Activated T-helper 1 cell treated with anti-CD3 and anti-CD28 coated beads, Interleukin-12 subunit alpha, Interleukin-12 subunit beta, Interleukin-2, Interleukin-4 antibody, amounts not matched to agents 30 ng/mL and 10 ng/mL and 1 ng/mL, durations not matched to agents 14 hours and 24 hours and 36 hours (primary cell): ENCODE results near the gene ARHGAP10. TPM values are rescaled to one million over a fixed set of nuclear protein-coding genes. Genes with fewer than 3 reads are reported as not detected.

Source experiments
- DNase-seq: peaks from one replicate; pipeline ENCODE4 v3.0.0; 2021; ENCODE audit warnings: low spot score
- H3K27ac Mint-ChIP-seq: one replicate; pipeline ENCODE4 v1.8.0; 2021; ENCODE audit warnings: mild to moderate bottlenecking, mixed read lengths
- H3K27me3 Mint-ChIP-seq: one replicate; pipeline ENCODE4 v1.8.0; 2022; ENCODE audit warnings: mild to moderate bottlenecking, moderate library complexity, mixed read lengths; ENCODE audit not compliant: insufficient read depth
- H3K36me3 Mint-ChIP-seq: one replicate; pipeline ENCODE4 v1.8.0; 2021; ENCODE audit warnings: low read depth, mixed read lengths
- H3K4me1 Mint-ChIP-seq: one replicate; pipeline ENCODE4 v1.8.0; 2021; ENCODE audit warnings: low read depth, mixed read lengths
- H3K4me3 Mint-ChIP-seq: one replicate; pipeline ENCODE4 v1.8.0; 2021; ENCODE audit warnings: mild to moderate bottlenecking, moderate library complexity, mixed read lengths
- H3K9me3 Mint-ChIP-seq: one replicate; pipeline ENCODE4 v1.8.0; 2021; ENCODE audit warnings: mixed read lengths
- intact Hi-C: fragments of 100-400 bp; cut with micrococcal nuclease; formaldehyde crosslinking; loops from one replicate; pipeline ENCODE4 v1.15.1; 2024
- total RNA-seq: library from RNA; stranded (reverse); gene quantifications from 2 replicates; pipeline ENCODE4 v1.2.3, GENCODE V29; 2022

ARHGAP10 gene
- total RNA-seq, 1 donor from 2014 or later = 7.4 TPM

DNA sequence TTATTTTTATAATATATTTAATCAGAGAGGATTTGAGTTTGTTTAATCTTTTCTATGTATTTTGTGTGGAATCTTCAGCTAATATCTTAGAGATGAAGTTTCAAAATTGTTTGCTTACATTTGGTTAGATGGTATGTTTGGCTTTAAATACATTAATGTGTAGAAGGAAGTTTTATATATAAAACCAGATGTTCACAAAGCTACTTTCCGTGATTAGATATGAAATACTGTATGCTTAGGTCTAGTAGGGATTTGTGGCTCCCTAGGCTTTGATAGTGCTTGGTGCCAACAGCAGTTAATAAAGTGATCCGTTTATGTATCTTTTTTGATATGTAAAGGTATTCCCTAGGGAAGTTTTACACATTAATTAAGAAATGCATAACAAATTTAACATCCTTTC, 223.0 kb downstream of the ARHGAP10 start:
- Mint-ChIP-seq H3K4me1 (no peaks in the 10 kb centered on the region), H3K36me3 (peaks cover 8% of the 10 kb centered on the region), H3K9me3 (no peaks in the 10 kb centered on the region), H3K27me3 (peaks cover 2% of the 10 kb centered on the region), H3K4me3 (no peak overlapping the region), H3K27ac (no peak overlapping the region)
- intact Hi-C loops = no loop called here
- DNase-seq = no peak

DNA sequence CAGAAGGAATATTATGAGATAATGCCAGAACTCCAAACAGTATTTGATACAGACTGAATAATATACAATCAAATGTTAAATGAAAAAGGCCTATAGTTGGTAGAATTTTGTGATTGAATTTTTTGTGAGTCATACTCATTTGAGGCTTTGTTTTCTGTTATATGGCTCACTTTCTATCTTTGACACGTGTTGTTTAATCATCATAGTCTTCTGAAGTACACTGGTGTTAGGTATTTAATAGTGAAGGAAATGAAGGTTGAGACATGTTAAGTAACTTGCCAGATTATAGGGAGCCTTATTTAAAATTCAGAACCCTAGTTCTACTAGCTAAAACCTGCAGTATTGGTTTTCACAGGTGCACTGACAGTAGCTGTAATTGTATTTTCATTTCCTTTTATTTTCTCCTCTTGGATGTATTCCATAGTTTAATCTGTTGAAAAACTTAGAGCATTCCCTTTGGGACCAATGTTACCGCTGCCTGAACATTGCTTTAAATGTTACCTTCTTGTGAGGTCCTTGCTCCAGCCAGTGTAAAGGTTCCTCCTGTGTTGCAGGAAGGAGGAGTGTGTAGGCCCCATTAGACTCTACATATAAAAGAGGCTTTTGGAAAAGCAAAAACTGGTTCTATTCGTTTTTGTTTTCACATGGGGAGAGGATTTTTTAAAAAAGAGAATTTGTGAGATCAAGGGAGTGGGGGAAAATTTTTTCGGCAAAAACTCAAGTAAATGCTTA, 224.1 kb downstream of the ARHGAP10 start:
- Mint-ChIP-seq H3K4me1 (no peaks in the 10 kb centered on the region), H3K36me3 (peaks cover 8% of the 10 kb centered on the region), H3K27ac (no peak overlapping the region), H3K27me3 (peaks cover 2% of the 10 kb centered on the region), H3K9me3 (no peaks in the 10 kb centered on the region), H3K4me3 (no peak overlapping the region)
- no peak for DNase-seq
- intact Hi-C loops = no loop called here

DNA sequence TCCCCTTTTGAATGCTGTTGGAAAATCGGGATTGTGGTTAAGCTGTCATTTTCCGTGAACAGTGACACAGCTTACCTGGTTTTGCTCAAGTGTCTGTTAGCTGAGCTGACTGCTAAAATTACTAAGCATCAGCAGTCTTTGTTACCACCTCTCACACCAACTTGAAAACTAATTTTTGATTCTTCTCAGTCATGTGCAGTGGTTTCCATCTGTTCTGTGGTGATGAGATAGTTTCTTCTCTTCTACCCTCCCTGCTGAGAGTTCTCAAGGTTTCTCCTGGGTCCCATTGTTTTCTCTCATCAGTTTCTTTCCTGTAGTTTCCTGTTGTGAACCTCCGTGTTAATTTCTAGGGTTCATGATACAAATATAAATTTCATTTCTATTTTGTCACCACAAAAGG, 225.6 kb downstream of the ARHGAP10 start:
- peaks cover 4% of the 10 kb centered on the region for H3K36me3 Mint-ChIP-seq
- no peak overlapping the region for H3K4me3 Mint-ChIP-seq
- DNase-seq = no peak
- no peak overlapping the region for H3K27ac Mint-ChIP-seq
- intact Hi-C loops = no loop called here
- H3K27me3 Mint-ChIP-seq = peaks cover 2% of the 10 kb centered on the region
- no peaks in the 10 kb centered on the region for H3K9me3 Mint-ChIP-seq
- no peaks in the 10 kb centered on the region for H3K4me1 Mint-ChIP-seq

DNA sequence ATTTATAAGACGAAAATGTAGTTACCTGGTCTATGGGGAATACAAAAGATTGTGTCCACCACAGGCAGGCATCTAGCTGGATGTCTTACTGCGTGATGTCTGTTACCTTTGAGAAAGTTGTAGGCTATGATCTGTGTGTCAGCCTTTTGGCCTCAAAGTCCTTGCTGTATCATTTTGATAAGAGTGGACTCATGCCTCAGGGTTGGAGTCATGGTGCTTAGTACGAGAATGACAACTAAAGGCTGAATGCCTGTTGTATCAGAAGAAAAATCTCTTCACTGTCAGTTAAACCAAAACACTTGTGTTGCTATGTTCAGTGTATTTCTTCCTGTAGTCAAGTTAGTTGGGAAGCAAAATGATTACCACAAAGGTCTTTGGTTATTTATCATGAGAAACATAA, 226.2 kb downstream of the ARHGAP10 start:
- Mint-ChIP-seq H3K9me3 (no peaks in the 10 kb centered on the region), H3K27ac (no peak overlapping the region), H3K4me1 (no peaks in the 10 kb centered on the region), H3K36me3 (peaks cover 4% of the 10 kb centered on the region), H3K27me3 (peaks cover 2% of the 10 kb centered on the region), H3K4me3 (no peak overlapping the region)
- intact Hi-C loops = no loop called here
- DNase-seq = no peak

DNA sequence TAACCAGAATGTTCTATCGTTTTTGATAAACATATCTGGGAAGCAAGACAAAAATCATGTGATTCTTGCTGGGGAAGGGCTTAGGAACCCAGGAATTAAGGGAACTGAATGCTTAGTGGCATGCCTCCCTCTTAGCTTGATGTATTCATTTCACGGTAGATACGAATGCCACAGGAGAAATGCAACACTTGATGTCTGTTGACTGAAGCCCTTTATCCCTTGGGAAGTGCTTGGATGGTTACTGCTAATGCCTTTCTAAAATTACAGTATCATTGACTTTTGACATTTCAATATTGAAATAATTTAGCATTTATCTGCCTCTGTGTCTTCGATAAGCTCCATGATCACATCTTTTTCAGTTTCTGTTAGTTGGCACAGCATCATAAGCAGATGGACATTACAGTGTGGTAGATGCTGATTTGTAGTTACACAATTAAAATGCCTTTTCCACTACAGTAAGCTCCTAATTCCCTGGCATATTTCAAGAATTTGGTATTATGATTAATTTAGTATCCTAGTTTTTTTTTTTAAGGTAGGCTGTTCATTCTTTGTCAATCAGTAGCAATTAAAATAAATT, 226.7 kb downstream of the ARHGAP10 start:
- peaks cover 4% of the 10 kb centered on the region for H3K36me3 Mint-ChIP-seq
- no peaks in the 10 kb centered on the region for H3K4me1 Mint-ChIP-seq
- H3K27ac Mint-ChIP-seq = no peak overlapping the region
- no peak for DNase-seq
- H3K27me3 Mint-ChIP-seq = peaks cover 2% of the 10 kb centered on the region
- no peaks in the 10 kb centered on the region for H3K9me3 Mint-ChIP-seq
- no peak overlapping the region for H3K4me3 Mint-ChIP-seq
- intact Hi-C loops = no loop called here

DNA sequence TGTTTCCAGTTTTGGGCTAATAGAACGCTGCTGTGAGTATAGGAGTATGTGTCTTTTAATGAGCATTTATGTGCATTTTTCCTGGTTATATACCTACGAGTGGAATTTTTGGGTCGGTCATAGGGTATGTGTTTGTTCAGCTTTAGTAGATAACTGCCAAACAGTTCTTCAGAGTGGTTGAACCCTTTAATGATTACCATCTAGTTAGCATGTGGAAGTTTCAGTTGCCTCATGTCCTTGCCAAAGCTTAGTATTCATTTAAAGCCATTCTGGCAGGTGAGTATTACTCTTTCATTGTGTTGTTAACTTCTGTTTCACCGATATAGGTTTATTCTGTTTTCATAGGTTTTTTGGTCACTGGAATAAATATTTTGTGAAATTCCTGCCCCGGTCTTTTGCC, 229.1 kb downstream of the ARHGAP10 start:
- Mint-ChIP-seq H3K36me3 (peaks cover 1% of the 10 kb centered on the region), H3K27me3 (peaks cover 2% of the 10 kb centered on the region), H3K4me3 (no peak overlapping the region), H3K9me3 (no peaks in the 10 kb centered on the region), H3K27ac (no peak overlapping the region), H3K4me1 (no peaks in the 10 kb centered on the region)
- DNase-seq = no peak
- intact Hi-C loops = no loop called here

DNA sequence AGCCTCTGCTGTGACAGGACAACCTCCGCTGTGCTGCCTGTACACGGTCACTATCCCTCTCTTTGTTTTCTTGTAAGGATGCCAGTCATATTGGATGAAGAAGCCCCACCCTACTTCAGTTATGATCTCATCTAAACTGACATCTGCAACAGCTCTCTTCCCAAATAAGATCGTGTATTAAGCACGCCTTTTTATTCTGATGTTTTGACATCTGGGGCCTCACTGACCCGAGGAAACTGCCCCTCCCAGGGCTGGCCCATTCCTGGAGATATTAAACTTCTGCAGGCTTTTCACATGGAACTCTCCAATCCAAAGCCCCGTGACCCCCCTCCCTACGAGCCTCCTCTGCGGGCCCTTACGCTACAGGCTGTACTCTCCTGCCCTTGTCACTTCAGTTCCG, 232.0 kb downstream of the ARHGAP10 start:
- peaks cover 5% of the 10 kb centered on the region for H3K36me3 Mint-ChIP-seq
- intact Hi-C loops = no loop called here
- no peaks in the 10 kb centered on the region for H3K4me1 Mint-ChIP-seq
- no peak overlapping the region for H3K27ac Mint-ChIP-seq
- no peaks in the 10 kb centered on the region for H3K27me3 Mint-ChIP-seq
- H3K9me3 Mint-ChIP-seq = no peaks in the 10 kb centered on the region
- no peak overlapping the region for H3K4me3 Mint-ChIP-seq
- no peak for DNase-seq

DNA sequence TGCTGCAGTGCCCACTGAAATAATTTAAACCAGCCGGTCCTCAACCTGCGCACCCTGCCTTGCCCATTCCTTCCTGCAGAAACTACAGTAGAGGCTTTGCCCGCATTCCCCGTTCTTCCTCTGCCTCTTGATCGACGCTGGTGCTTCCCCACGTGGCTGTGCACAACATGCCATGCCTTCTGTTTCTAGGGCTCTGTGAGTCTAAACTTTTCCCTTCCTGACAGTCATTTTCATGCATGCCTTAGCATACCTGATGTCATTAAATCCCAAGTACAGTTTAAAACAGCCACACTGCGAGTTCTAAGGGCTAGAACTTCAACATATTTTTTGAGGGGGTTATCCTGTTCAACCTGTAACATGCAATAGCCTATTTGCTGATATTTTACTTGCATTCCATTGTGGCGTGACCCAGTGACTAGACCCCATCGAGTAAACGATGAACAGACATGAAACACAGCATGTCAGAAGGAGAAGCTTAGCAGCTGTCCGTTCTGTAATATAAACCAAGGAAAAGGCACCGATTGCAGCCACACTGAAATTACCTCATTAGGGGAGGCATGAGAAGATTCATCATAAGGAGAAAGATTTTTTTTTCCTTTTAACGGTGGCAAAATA, 232.5 kb downstream of the ARHGAP10 start:
- Mint-ChIP-seq H3K9me3 (no peaks in the 10 kb centered on the region), H3K36me3 (peaks cover 5% of the 10 kb centered on the region), H3K4me1 (no peaks in the 10 kb centered on the region), H3K4me3 (no peak overlapping the region), H3K27ac (no peak overlapping the region), H3K27me3 (no peaks in the 10 kb centered on the region)
- intact Hi-C loops = no loop called here
- DNase-seq = no peak

DNA sequence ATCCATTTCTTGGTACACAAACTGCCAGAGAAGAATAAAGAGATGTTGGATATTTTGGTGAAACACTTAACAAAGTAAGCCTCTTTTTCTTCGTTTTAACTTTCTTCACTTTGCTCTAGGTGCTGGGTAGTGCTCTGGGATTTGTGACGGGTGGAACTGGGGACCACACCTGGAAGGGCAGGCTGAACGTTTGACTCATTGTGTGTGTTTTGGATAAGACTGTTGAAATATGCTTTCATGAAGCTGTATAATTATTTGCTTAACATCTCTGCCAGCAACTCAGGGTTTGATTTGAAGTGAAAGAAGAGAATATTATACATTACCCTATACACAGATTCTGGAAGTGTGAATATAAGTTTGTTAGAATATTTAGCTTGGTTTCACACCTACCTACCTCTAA, 233.2 kb downstream of the ARHGAP10 start:
- no peak for DNase-seq
- Mint-ChIP-seq H3K4me1 (peaks cover 4% of the 10 kb centered on the region), H3K4me3 (no peak overlapping the region), H3K27ac (no peak overlapping the region), H3K36me3 (peaks cover 5% of the 10 kb centered on the region), H3K9me3 (no peaks in the 10 kb centered on the region), H3K27me3 (no peaks in the 10 kb centered on the region)
- intact Hi-C loops = no loop called here

DNA sequence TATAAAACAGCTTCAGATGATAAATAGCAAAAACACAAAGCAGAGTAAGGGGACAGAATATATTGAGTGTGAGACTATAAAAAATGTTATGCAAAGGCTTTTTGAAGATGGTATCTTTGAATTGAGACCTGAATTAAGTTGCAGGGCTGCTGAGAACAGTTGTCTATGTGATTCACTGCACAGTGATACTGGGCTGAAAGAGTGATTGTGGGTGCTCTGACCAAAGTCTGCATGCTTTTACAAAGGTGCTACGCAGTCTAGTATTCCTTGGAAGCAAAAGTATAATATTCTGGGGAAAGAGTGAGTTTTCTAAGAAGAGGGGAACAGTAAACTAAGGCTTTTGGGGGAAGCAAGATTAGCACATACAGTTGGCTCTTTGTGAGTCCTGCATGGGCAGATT, 234.0 kb downstream of the ARHGAP10 start:
- Mint-ChIP-seq H3K27me3 (no peaks in the 10 kb centered on the region), H3K36me3 (peaks cover 5% of the 10 kb centered on the region), H3K9me3 (no peaks in the 10 kb centered on the region), H3K4me3 (no peak overlapping the region), H3K4me1 (peaks cover 7% of the 10 kb centered on the region), H3K27ac (no peak overlapping the region)
- intact Hi-C loops = no loop called here
- DNase-seq = no peak

DNA sequence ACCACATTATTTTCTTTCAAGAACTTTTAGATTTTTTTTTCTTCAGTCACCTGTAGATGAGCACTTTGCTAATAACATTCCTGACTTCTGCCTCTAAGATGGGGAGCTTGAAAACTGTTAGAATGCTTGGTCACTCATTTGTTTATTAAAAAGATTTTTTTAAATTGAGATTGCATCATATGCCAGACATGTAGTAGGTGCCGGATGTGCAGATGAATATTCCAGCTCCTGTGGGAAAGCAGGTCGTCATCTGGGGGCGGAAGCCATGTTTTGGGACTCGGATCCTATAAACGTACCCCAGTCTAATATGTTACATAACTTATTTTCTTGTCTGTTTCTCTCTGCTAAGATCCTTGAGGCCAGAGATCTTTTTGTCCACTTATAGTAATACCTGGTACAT, 236.8 kb downstream of the ARHGAP10 start:
- H3K36me3 Mint-ChIP-seq = peaks cover 6% of the 10 kb centered on the region
- no peaks in the 10 kb centered on the region for H3K9me3 Mint-ChIP-seq
- DNase-seq = no peak
- H3K4me3 Mint-ChIP-seq = no peak overlapping the region
- intact Hi-C loops = no loop called here
- no peaks in the 10 kb centered on the region for H3K27me3 Mint-ChIP-seq
- peaks cover 7% of the 10 kb centered on the region for H3K4me1 Mint-ChIP-seq
- H3K27ac Mint-ChIP-seq = no peak overlapping the region

DNA sequence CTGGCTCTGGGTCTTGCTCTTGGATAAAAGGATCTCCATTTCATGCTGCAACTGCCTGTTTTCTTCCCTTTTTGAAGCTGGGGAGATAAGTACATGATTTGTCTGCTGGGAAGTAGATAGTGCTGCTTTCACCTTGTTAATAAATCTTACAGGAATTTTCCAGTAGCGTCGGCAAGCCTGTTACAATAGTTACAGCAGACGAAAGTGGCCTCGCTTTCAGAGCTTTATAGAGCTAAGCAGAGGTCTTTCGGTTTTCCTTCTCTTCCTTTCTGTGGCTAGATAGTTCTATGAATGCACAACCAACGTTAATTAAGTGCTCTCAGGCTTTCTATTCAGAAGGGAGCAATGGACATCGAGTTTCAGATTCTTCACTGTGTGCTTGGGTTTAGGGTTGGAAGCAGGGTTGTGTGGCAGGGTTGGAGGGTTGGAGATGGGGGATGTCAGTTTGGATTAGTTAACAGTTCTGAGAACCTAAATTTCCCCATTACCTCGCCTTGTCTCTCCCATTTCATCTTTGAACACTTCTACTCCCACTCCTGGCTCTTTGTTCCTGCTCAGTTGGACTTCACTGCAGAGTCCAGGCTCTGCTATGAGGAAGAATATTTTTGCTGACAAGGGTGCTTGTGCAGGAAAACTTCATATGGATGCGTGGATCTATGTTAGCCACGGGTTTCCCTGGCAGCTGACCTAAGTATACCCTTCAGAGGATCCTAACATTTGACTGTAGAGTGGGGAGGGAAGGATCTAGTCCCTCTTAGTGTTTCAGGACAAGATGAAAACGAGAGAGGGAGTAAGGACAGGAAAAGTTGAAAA, 237.9 kb downstream of the ARHGAP10 start:
- intact Hi-C loops = no loop called here
- H3K36me3 Mint-ChIP-seq = peaks cover 10% of the 10 kb centered on the region
- no peaks in the 10 kb centered on the region for H3K27me3 Mint-ChIP-seq
- H3K4me3 Mint-ChIP-seq = no peak overlapping the region
- peaks cover 7% of the 10 kb centered on the region for H3K4me1 Mint-ChIP-seq
- H3K27ac Mint-ChIP-seq = no peak overlapping the region
- no peaks in the 10 kb centered on the region for H3K9me3 Mint-ChIP-seq
- no peak for DNase-seq

DNA sequence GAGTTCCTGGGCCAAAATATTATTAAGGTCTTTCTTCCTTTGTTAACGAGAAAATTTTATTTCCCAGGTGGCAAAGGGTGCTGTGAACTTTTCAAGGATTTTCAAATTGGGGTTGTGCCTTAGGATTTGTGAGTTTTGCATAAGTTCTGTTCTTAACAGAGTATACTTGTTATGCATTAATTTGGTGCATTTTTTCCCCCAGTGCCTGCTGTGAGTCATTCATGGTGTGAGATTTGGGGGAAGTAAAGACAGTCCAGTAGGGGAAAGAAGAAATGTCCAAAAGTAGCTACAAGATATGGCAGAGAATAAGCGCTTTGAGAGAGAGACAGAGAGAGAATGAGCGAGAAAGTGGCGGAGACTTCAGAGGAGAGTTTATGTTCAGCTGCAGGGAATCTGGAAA, 239.2 kb downstream of the ARHGAP10 start:
- no peak overlapping the region for H3K27ac Mint-ChIP-seq
- H3K4me3 Mint-ChIP-seq = no peak overlapping the region
- intact Hi-C loops = no loop called here
- no peak for DNase-seq
- peaks cover 7% of the 10 kb centered on the region for H3K4me1 Mint-ChIP-seq
- peaks cover 9% of the 10 kb centered on the region for H3K36me3 Mint-ChIP-seq
- no peaks in the 10 kb centered on the region for H3K27me3 Mint-ChIP-seq
- no peaks in the 10 kb centered on the region for H3K9me3 Mint-ChIP-seq
